HG03064 (cell line): ENCODE results near the gene HOXD10.

Experiments
- ATAC-seq: cut with Tn5 transposase; IDR thresholded peaks from one replicate; pipeline ENCODE4 v1.9.1; 2021; ENCODE audit warnings: low read depth; ENCODE audit not compliant: unreplicated experiment

The HOXD10 gene

DNA sequence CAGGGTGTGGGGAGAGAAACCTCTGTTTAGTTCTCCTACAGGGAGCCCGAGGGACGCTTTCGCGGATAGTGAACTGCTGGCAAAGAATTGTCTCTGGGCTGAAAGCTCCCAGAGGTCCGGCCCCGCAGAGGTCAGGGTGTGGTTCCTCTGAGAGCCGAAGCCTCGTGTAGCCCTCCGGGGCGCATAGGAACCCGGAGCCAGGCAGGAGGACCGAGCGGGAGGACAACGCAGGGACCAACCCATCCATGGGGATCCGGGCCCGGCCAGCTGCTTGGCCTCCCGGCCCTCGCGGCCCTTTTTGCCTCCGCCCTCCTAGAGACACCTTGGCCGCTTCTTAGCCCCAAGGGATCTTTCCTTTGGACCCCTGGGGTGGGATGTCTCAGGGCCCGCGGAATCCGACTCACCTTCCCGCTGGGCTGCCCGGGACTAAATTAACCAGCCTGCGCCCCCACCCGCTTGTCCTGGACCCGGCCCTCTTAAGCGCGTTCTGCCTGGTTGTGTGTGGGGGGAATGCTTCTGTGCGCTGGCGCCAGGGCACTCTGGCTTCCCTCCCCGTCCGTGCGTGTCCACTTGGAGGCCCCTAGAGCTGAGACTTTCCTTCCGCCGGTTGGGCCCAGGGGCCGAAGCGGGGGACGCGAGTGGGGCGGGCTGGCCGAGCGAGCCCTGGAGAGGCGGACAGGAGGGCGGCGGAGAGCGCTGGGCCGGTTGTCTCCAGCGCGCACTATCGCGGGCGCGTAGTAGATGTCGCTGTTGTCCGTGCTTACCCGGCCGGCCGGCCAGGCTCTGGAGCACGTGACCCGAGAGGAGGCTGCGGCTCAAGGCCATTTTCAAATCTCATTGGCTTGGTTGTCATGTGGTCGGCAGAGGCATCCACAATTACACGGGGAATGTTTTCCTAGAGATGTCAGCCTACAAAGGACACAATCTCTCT is at the start of gene HOXD10:
Gene HOXD10, plus strand, starts transcription at position 896 of the 931 bp plus-strand sequence. CDS start 56 bp downstream, outside the sequence.
- no peak for ATAC-seq

DNA sequence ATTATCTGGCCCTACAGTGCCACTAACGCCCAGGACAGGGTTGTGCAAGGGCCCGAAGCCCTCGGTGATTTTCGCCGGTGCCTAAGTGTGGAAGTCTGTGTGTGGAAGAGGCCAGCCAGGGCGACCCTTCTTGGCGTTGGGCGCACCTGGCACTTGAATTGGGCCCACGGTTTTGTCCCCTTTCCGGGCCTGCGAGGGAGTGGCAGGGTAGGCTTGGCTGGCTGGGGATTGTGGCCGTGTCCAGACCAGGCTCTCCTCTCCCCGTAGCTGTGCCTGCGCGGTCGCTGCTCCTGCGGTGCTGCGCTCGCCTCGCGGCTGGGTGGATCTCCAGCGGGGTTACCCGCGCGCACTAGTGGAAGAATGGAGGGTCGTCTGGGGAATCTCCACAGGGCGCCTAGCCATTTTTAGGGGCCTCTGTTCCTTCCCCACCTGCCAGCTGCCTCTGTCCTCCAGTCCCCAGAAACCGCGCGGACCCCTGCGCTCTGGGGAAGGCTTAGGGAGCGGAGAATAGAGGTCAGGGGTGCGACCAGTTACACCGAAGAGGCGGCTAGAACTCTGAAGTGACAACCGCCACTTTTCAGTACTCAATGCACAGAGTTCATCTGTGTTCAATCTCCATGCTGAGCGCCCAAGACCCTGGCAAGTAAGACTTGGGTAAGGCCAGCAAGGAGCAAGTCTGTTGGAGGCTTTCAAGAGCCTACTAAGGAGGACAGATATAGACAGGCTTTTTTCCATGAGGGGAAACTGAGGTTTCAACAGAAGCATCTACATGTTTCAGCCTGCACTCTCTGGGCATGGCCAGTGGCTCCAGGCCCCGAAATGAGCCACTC is 48.8 kb upstream of the HOXD10 start:
- no peak for ATAC-seq

DNA sequence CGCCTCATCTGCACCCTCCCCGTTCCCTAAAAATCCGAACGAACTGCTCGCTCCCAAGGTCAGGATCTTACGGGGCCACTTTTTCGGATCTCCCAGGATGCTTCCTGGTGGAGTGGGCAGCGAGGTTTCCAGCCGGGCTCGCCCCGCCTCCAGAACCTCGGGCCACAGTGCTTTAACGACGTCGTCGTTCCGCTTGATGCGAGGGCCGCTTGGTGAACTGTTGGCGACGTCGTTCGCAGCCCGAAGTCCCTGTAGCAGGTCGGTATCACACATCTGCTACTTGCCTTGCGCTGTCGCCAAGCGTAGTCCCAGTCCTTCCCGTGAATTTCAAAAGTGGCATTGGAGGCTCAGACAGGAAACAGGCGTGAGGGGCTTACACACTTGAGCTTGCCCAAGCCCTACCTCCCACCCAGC is 48.2 kb upstream of the HOXD10 start:
- ATAC-seq = no peak

DNA sequence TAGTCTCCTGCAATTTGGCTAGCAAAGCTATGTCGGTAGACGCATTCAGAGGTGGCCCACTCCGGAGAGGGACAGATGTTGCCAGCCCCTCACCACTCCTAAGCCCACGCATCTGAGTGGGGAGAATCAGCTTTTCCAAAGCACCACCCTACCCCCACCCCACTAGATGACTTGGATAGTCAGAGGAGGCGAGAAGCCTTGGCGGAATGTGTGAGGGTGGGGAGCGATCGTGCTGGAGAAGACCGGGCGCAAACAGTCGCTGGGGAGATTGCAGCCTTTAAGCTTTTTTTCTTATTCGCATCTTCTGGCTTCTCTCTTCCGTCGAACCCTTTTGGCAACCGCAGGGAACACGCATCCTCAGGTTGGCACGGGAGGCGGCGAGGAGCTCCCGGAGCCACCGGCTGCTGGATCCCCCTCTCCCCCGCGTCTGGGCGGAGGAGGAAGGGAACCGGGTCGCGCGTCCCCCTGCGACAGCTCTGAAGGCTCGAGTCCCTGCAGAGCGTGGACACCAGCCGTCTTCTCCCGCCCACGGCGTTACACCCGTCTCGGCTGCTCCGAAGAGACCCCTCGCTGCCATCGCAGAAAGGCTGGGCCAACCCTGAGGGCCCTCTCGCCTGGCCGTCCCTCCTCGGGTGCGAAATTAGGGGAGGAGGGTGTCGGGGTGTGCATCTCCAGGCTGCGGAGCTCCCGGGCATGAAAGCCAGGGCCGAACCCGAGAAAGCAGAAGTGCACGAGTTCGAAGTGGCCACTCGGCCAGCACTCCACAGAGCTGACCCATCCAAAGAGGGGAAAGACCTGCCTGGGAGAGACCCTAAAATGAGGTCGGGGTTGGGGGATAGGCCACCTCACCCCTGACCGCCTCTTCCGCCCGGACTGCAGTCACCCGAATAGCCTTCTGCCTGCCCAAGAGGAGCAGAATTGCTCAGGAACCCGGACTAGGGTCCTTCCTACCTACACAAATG is 45.0 kb upstream of the HOXD10 start:
- ATAC-seq = no peak

DNA sequence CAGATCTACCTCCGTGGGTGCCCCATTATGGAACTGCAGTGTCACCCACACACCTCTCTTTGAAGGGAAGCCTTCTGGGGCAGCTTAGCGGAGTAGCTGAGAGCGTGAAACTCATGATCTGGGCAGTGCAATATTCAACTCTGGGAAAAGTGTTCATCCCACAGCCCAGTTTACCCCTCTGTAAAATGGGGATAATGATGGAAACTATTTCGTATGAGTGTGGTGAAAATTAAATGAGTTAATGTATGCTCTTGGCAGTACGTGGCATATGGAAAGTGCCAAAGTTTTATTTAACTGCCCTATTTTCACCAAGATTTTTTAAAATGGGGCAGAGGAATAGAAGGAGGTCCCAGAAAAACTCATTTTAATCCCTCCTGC is 44.3 kb upstream of the HOXD10 start:
- ATAC-seq = no peak

DNA sequence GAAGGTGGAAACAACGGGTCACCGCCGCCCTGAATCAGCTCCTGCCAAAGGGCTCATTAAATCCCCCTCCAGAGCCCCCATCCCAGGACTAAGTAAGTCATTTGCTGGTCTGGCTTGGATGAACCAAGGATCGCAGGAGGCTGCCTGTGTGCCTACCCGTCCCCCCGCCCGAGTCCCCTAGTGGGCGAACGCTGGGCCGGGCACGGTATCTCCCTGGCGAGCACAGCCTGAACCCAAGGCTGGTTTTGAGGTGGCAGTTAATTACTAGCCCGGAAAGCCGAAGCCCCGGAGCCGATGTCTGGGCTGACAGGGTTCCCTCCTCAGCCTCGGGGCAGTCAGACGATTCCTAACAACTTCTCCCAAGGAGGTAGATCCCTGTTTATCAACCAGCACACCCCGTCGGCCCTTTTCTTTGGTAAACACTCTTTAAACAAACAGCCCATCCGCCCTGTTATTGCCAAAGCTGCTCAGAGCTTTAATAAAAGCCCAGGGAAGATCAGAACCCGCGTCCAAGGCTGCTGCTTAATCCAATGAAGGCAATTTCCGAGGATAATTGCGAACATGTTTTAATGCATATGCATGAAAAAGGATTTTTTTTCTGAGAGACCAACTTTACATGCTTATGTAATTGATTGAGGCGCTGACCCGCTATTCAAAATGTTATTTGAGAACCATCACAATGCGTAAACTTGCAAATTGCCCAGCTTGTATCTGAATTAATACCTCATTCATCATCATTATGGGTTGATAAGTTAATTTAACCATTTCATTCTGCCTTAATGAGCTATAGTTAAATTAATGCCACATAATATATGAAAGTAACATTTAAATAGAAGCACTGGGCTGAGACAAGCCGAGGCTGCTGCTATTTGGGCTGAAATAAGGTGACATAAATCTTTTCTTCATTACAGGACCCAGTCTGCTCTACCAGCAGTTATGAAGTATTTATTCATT is 43.4 kb upstream of the HOXD10 start:
- no peak for ATAC-seq

DNA sequence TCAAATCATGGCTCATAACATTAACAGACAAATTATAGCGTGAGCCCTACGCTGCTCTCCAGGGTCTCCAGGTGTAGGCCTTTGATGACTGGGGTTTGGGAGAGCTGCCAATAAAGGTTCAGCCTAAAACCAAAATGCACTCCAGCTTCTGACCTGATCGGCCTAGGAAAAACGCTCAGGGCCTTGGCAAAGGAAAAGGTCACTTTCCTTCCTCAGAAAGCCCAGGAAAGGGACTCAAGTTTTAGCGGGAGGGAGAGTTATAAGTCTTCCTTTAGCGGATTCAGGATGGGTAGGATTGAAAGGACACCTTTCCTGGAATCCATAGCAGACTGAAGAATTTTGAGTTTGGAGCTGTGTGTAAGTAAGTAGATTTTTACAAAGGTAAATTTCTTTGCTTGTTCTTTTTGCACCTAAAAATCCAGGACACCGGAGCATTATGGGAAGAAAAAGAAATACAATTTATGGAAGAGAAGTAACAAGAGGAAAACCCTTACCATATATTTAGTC is 41.6 kb upstream of the HOXD10 start:
- ATAC-seq = no peak

DNA sequence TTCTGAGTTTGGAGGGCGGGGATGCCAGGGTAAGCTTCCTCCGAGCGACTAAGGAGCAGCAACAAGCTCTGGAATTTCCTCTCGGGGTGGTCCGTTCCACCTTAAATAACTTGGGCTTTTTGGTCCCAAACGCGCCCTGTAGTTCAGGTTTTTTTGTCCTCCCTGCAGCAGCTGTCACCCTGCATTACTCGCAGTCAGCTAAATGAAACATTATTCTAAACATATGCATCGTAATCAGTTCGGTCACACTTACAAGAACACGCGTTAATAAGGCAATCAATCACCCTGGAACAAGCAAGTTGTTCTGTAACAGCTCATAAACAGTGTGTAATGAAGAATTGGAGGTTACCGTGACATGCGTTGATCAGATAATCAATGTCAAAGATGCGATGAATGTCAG is 41.1 kb upstream of the HOXD10 start:
- ATAC-seq = no peak

DNA sequence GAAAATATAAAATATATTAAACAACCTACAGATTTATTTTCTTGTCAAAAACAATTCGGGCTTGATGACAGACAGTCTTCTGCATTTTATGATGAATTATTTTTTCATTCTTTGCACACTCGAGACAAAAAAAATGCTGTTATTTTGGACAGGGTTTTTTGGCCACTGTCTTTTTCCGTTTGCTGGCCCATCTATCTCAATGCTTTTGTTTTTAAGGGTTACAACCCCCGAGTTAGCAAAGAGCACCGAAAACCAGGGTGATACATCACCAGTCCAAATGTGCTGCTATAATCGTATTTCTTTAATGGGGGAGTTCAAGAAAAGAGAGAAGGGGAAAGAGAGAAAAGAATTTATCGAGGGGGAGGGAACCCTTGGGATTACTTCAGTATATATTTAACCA is 40.5 kb upstream of the HOXD10 start:
- ATAC-seq = no peak

DNA sequence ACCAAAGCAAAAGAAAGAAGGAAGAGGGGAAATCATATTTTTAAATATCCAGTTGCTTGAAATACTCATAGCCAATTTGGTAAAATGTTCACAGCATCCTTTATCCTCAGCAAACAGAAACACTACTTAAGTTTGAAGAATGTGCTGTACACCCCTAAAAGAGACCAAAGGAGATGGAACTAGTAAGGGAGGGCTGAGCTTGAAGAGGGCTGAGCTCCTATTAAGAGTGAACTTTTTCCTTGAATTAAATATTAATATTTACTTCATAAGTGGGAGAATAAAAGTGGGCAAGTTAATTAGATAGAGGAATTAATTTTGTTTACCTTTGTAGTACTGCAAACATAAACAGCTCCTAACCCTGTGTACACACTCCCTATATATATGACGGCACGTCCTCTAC is 39.8 kb upstream of the HOXD10 start:
- no peak for ATAC-seq

DNA sequence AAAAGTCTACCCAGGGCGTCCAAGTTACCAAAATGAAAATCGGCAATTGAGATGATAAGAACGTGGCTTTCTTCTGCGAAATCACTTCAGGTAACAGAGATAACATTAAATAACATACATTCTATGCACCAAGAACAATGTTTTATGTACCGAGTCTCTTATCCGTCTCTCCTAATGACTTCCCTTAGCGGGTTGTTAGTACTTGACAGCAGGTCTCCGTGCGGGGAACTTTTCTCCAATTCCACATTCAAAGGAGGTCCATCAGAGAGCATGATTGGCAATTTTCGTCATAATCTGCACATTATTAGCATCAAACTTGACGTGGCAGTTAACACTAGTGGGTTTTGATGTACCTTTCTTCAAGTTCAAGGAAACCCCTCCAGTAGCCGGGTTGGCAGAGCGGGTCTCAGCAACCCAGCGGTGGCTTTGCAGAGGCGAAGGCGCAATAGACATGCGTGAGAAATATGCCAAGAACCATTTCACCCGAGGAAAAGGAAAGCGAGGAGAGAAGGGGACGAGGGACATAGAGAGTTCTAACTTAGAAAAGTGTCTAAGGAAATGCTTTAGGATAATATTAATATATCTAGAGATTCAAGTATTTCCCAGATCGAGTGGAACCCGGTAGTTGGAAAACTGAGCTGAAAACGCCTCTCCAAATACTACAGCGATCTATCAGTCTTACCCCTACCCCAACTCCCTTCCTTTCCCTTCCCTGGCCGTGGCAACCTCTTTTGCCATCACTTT is 37.9 kb upstream of the HOXD10 start:
- no peak for ATAC-seq

DNA sequence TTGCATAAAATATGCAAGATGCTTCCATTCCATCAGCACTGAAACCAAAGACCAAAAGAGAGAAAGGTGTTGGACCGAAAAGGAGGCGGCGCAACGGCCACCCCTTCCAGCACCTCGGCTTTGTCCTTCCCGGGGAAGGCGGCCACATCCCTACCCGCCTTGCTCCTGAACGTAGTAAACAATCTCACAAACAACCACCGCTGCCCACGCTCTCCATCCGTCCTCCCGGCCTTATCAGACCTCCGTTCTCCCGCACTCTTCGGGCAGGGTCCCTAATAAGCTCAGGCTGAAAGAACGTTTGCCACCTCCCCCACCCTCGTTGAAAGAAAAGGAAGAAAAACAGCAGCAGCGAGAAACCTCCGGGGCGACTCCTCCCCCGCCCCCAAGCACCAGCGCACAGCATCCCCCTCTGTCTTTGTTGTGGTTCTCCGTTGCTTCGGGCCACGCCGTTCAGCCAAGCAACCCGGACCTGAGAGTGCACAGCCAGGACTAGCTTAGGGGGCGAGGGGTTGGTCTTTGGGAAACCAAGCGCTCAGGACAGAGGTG is 37.2 kb upstream of the HOXD10 start:
- ATAC-seq = no peak

DNA sequence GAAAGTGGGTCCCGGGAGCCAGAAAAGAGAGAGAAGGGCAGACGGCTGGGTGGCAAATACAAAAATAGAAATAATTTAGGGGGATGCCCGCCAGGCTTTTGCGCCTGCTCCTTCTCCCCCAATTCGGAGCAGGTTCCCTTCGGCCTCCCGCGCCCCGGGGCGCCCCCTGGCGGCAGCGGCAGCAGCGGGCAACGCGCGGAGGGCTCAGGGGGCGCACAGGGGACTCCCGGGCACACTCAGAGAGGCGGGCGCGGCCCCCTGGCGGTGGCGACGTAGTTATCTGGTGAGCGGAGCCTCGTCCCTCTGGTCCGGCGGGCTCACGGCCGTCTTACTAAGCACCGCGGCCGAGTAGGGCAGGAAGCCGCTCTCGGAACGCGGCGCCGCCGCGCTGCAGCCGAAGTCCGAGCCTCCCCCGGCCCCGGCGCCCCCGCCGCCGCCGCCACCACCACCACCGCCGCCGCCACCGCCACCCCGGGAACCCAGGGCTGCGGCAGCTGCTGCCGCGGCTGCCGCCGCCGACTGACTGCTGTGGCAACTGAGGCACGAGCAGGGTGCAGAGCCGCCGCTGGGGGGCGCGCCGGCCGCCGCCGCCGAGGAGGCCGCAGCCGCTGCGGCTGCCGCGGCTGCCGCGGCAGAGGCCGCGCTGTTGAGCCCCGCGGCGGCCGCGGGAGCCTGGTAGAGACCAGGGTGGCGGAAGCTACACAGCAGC is 36.6 kb upstream of the HOXD10 start:
- no peak for ATAC-seq

DNA sequence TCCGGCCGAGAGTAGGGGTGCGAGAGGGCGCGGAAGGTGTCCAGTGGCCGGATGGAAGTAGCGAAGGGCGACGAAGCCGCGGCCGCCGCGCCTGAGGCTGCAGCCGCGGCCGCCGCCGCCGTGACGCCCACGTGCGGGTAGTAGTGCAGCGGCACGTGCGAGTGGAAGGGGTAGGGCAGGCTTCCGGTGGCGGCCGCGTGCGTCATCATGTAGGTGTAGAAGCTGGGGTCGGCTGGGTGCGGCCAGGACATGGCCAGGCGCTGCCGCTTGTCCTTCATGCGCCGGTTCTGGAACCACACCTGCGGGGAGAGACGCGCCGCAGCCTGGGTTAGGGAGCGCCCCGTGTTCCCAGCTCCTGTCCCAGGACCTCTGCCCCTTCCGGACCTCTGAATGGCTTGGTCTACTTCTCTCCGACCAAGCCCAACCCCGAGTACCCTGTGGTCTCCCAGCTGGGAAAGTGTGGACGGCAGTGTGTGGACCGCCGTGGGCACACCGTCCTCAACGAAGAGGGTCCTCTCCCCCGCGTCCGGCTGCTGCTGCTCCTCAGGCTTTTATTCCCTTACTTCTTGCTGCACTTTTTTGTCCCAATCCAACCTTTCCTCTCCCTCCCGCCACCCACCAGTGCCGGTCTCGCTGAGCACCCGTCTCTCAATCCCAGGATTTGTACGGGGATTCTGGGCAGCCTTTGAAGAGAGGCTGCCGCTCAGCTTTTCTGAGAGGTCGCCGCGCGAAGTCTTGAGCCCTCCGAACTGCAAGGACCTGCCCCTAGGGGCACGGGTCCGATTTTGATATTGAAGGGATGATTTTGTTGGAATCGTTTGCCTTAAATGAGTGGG is 35.8 kb upstream of the HOXD10 start:
- ATAC-seq = no peak

DNA sequence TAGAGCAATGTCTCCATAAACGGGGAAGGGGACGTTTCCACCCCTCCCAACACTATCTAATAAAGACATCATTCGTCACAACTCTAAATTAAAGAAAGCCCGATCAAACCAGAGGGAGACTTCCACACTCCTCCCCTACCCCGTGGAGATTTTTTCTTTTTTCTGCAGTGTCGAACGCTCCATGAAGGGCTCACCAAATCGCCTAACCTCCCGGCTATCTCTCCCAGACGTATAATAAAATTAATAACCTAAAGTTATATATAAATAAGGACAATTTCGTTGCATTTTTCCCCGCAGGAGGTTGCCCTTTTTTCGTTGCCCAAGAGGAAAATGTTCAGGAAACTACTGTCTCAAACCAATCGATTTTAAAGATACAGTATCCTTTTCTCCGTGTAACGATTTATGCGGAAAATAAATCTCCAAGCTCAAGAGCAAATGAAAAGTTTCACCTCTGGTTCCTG is 35.2 kb upstream of the HOXD10 start:
- ATAC-seq = no peak

DNA sequence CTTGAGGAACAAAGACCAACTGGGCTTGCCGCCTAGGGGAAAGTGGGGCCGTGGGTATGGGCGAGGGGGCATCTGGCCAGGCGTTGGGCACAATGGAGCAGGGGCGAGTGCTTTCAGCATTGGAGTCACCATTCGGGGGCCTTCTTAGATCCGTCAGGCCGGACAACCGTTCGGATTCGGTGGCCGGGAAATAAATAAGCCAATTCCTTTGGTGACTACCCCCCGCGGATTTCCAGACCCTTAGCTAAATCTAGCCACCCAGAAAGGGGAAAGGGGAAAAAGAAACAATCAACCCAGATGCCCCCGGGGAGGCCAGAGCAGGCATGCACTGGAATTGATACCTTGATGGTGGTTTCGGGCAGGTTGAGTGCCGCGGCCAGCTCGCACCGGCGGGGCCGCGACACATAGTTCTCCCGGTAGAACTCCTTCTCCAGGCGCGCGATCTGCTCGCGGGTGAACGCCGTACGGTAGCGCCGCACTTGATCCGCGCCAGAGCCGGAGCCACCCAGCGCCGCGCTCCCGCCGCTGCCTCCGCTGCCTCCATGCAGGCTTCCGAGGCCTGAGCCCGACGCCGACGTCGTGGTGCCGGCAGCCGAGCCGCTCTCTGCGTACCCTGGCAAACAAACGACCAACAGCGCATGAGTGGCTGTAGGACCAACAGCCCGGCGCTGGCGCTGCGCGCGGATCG is 34.6 kb upstream of the HOXD10 start:
- ATAC-seq = no peak
